HL-60 (cell line): ENCODE measurements around the gene C1orf210.

Source experiments
- DNase-seq, 2 experiments: peaks; one replicate each; pipeline ENCODE4 v3.0.0-alpha.2; 2010 to 2020; ENCODE audit warnings: low read depth in 1 of 2, low spot score in 1 of 2
- H3K27ac ChIP-seq: fragments of 250-450 bp; sonication (Bioruptor Pico); replicated peaks from 2 replicates; pipeline ENCODE4 v1.5.1; 2020; ENCODE audit warnings: mild to moderate bottlenecking, moderate library complexity
- H3K27me3 ChIP-seq: fragments of 250-450 bp; sonication (Bioruptor Pico); 2 replicates; pipeline ENCODE4 v1.5.1; 2021; ENCODE audit warnings: mild to moderate bottlenecking, moderate library complexity; ENCODE audit not compliant: insufficient read depth, poor library complexity, severe bottlenecking
- H3K4me3 ChIP-seq: replicated peaks from 2 replicates; pipeline ENCODE4 v1.5.1; 2011; ENCODE audit warnings: mild to moderate bottlenecking, control low read depth, low read length; ENCODE audit not compliant: insufficient read depth
- CTCF ChIP-seq: IDR thresholded peaks from one replicate; pipeline ENCODE4 v1.5.1; 2011; ENCODE audit warnings: low read length, control low read depth, inconsistent platforms; ENCODE audit not compliant: insufficient read depth
- GABPA ChIP-seq: IDR thresholded peaks from 2 replicates; pipeline ENCODE4 v1.6.1; 2012; ENCODE audit warnings: low read depth
- POLR2AphosphoS5 ChIP-seq: IDR thresholded peaks from 2 replicates; pipeline ENCODE4 v1.6.1; 2012; ENCODE audit warnings: low read depth
- REST ChIP-seq: IDR thresholded peaks from 2 replicates; pipeline ENCODE4 v1.6.1; 2012; ENCODE audit warnings: low read depth; ENCODE audit not compliant: insufficient replicate concordance
- SPI1 ChIP-seq: IDR thresholded peaks from 2 replicates; pipeline ENCODE4 v1.6.1; 2012; ENCODE audit warnings: low read depth, mild to moderate bottlenecking, borderline replicate concordance

The C1orf210 gene

GRCh38 chr1:43315481-43315880 lies 30.1 kb upstream of the C1orf210 start:
- DNase-seq = no peak
- no peak overlapping the region for H3K27ac ChIP-seq
- no peak for TF ChIP-seq REST
- no peaks in the 10 kb centered on the region for H3K27me3 ChIP-seq
- no peak overlapping the region for H3K4me3 ChIP-seq

GRCh38 chr1:43314233-43314632 lies 28.9 kb upstream of the C1orf210 start:
- TF ChIP-seq POLR2AphosphoS5 (no peak), GABPA (no peak), SPI1 (no peak), CTCF (no peak), REST (no peak)
- H3K27ac ChIP-seq = no peak overlapping the region

GRCh38 chr1:43313771-43314170 lies 28.4 kb upstream of the C1orf210 start:
- Histone ChIP-seq H3K27me3 (no peaks in the 10 kb centered on the region), H3K4me3 (no peak overlapping the region), H3K27ac (no peak overlapping the region)
- TF ChIP-seq GABPA (no peak), SPI1 (no peak), CTCF (no peak), POLR2AphosphoS5 (no peak), REST (no peak)
- no peak for DNase-seq

More at GRCh38 chr1:43314233-43314632, 28.9 kb upstream of the C1orf210 start:
- Histone ChIP-seq H3K27me3 (no peaks in the 10 kb centered on the region), H3K4me3 (no peak overlapping the region)
- DNase-seq = no peak
